ENCODE results near the gene HMCN2. TPM values are rescaled to one million over a fixed set of nuclear protein-coding genes. Genes with fewer than 3 reads are reported as not detected.

Gene HMCN2
- total and polyA plus RNA-seq, 2 donors from 2014 or later, result 0.99 to 8.6 TPM

DNA sequence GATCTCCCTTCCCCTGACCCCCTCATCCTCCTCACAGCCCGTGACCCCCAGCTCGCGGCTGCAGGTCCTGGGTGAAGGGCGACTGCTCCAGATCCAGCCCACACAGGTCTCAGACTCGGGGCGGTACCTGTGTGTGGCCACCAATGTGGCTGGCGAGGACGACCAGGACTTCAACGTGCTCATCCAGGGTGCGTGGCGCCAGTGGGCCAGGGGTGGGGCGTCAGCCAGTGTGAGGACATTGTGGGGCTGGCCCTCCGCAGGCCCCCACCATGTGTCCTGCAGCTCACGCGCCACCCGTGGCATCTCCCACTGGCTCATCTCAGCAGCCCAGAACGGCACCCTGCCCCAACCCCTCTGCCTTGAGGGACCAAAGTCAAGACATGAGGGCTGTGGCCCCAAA, 112.1 kb downstream of the HMCN2 start:
- H3K4me1 ChIP-seq (ENCODE audit: control insufficient read depth in 2 of 3, insufficient read depth in 2 of 3, low read depth in 1 of 3, low read length in 3 of 3), result peaks cover 0 to 4% (median 0%) of the 10 kb centered on the region in 3 donors
- FAIRE-seq, result no peak
- H3K27ac ChIP-seq (ENCODE audit: low read depth in 2 of 2, low read length in 2 of 2), result no peak overlapping the region
- no peak overlapping the region for H3K4me3 ChIP-seq (ENCODE audit: low read length in 3 of 3)
- no peak overlapping the region for H3K9ac ChIP-seq (ENCODE audit: low read length in 3 of 3)
- no peaks in the 10 kb centered on the region for H3K27me3 ChIP-seq (ENCODE audit: control insufficient read depth, insufficient read depth, low read length)
- intact Hi-C loops (cut with DNase I), result no loop called here
- DNase-seq, result no peak
- TF ChIP-seq, protein P1, sequence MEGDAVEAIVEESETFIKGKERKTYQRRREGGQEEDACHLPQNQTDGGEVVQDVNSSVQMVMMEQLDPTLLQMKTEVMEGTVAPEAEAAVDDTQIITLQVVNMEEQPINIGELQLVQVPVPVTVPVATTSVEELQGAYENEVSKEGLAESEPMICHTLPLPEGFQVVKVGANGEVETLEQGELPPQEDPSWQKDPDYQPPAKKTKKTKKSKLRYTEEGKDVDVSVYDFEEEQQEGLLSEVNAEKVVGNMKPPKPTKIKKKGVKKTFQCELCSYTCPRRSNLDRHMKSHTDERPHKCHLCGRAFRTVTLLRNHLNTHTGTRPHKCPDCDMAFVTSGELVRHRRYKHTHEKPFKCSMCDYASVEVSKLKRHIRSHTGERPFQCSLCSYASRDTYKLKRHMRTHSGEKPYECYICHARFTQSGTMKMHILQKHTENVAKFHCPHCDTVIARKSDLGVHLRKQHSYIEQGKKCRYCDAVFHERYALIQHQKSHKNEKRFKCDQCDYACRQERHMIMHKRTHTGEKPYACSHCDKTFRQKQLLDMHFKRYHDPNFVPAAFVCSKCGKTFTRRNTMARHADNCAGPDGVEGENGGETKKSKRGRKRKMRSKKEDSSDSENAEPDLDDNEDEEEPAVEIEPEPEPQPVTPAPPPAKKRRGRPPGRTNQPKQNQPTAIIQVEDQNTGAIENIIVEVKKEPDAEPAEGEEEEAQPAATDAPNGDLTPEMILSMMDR (IDR thresholded peaks at IDR 0.05; ENCODE audit: borderline replicate concordance, extremely low read depth, insufficient read depth), result no peak
- H3K36me3 ChIP-seq (ENCODE audit: control insufficient read depth in 2 of 3, insufficient read depth in 3 of 3, low read length in 3 of 3), result no peaks in the 10 kb centered on the region
- H3K9me3 ChIP-seq (ENCODE audit: control insufficient read depth in 2 of 3, insufficient read depth in 1 of 3, low read length in 3 of 3), result no peaks in the 10 kb centered on the region

DNA sequence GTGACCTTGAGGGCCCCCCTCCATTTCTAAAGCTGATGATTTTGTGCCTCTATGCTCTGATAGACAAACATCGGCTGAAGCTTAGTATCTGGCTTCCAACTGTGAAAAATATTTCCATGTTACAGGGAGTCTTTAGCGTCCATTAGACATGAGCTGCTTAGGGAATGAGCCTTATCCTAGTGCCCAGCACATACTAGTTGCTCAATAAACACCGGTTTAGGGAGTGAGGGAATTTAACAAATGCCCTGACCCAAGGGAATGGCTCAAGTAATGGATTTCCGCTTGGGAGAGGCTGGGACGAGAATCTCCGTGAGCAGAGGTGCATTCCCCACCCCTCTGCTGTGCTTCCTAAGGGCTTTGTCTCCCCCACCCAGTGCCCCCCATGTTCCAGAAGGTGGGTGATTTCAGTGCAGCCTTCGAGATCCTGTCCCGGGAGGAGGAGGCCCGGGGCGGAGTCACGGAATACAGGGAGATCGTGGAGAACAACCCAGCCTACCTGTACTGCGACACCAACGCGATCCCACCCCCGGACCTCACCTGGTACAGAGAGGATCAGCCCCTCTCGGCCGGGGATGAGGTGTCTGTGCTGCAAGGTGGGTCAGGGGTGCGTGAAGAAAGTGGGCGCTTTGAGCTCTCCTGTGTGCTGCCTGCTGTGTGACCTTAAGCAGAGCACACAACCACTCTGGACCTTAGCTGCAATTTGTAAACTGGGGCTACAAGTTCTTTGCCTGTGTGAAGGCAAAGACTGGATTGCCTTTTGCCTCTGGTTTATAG, 113.5 kb downstream of the HMCN2 start:
- peaks cover 0 to 4% (median 0%) of the 10 kb centered on the region in 3 donors for H3K4me1 ChIP-seq (ENCODE audit: control insufficient read depth in 2 of 3, insufficient read depth in 2 of 3, low read depth in 1 of 3, low read length in 3 of 3)
- peak in 1 of 5 donors; percentile 40 for DNase-seq
- H3K4me3 ChIP-seq (ENCODE audit: low read length in 3 of 3), result no peak overlapping the region
- H3K36me3 ChIP-seq (ENCODE audit: control insufficient read depth in 2 of 3, insufficient read depth in 3 of 3, low read length in 3 of 3), result no peaks in the 10 kb centered on the region
- no peak for FAIRE-seq
- TF ChIP-seq, protein P1 (IDR thresholded peaks at IDR 0.05; ENCODE audit: borderline replicate concordance, extremely low read depth, insufficient read depth), result no peak
- intact Hi-C loops (cut with DNase I), result no loop called here
- H3K27me3 ChIP-seq (ENCODE audit: control insufficient read depth, insufficient read depth, low read length), result no peaks in the 10 kb centered on the region
- no peaks in the 10 kb centered on the region for H3K9me3 ChIP-seq (ENCODE audit: control insufficient read depth in 2 of 3, insufficient read depth in 1 of 3, low read length in 3 of 3)
- no peak overlapping the region for H3K9ac ChIP-seq (ENCODE audit: low read length in 3 of 3)
- no peak overlapping the region for H3K27ac ChIP-seq (ENCODE audit: low read depth in 2 of 2, low read length in 2 of 2)

DNA sequence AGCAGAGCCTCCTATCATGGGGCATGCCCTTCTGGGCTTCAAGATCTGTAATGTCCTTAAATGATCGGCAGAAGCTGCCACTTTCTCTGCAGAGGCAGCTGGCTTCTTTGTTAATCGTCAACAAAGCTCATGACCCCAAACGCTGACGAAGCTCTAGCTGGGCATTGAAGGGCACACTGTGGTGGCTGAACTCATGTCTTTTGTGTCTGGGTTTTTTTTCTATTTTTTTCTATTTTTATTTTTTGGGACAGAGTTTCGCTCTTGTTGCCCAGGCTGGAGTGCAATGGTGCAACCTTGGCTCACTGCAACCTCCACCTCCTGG, 114.0 kb downstream of the HMCN2 start:
- TF ChIP-seq, protein P1 (IDR thresholded peaks at IDR 0.05; ENCODE audit: borderline replicate concordance, extremely low read depth, insufficient read depth), result no peak
- FAIRE-seq, result no peak
- intact Hi-C loops (cut with DNase I), result no loop called here

More for the DNA sequence above, 114.0 kb downstream of the HMCN2 start:
- H3K27me3 ChIP-seq (ENCODE audit: control insufficient read depth, insufficient read depth, low read length), result no peaks in the 10 kb centered on the region
- no peaks in the 10 kb centered on the region for H3K9me3 ChIP-seq (ENCODE audit: control insufficient read depth in 2 of 3, insufficient read depth in 1 of 3, low read length in 3 of 3)
- H3K4me3 ChIP-seq (ENCODE audit: low read length in 3 of 3), result no peak overlapping the region
- peaks cover 0 to 4% (median 0%) of the 10 kb centered on the region in 3 donors for H3K4me1 ChIP-seq (ENCODE audit: control insufficient read depth in 2 of 3, insufficient read depth in 2 of 3, low read depth in 1 of 3, low read length in 3 of 3)
- peak in 1 of 5 donors; percentile 28 for DNase-seq
- H3K36me3 ChIP-seq (ENCODE audit: control insufficient read depth in 2 of 3, insufficient read depth in 3 of 3, low read length in 3 of 3), result no peaks in the 10 kb centered on the region
- no peak overlapping the region for H3K9ac ChIP-seq (ENCODE audit: low read length in 3 of 3)
- no peak overlapping the region for H3K27ac ChIP-seq (ENCODE audit: low read depth in 2 of 2, low read length in 2 of 2)
